Transverse colon (tissue), 4 donors: ENCODE measurements around the gene AGO3. TPM values are rescaled to one million over a fixed set of nuclear protein-coding genes. Genes with fewer than 3 reads are reported as not detected.

ENCODE experiments used
- DNase-seq: peaks from one replicate; pipeline ENCODE4 v3.0.0-alpha.2; 2019
- H3K27ac ChIP-seq, 4 donors: fragments of 200-600 bp; sonication (generic); 2 replicates each; pipeline ENCODE4 v1.5.1; 2016 to 2018; ENCODE audit warnings: inconsistent platforms in 4 of 4
- H3K27me3 ChIP-seq: fragments of 200-600 bp; sonication (generic); 2 replicates; pipeline ENCODE4 v1.5.1; 2017; ENCODE audit warnings: inconsistent platforms
- H3K36me3 ChIP-seq, 4 donors: fragments of 200-600 bp; sonication (generic); 2 replicates each; pipeline ENCODE4 v1.5.1; 2017 to 2019; ENCODE audit warnings: inconsistent platforms in 4 of 4
- H3K4me1 ChIP-seq, 4 donors: fragments of 200-600 bp; sonication (generic); 2 replicates each; pipeline ENCODE4 v1.5.1; 2017 to 2020; ENCODE audit warnings: inconsistent platforms in 4 of 4
- H3K4me3 ChIP-seq, 4 donors: fragments of 200-600 bp; sonication (generic); 1 replicate in 1 of 4; 2 replicates in 3 of 4; pipeline versions ENCODE4 v1.5.1 to v1.6.1; 2017 to 2019; ENCODE audit warnings: inconsistent platforms in 4 of 4
- H3K9me3 ChIP-seq, 2 donors: fragments of 200-600 bp; sonication (generic); 2 replicates each; pipeline ENCODE4 v1.5.1; 2017 to 2019; ENCODE audit warnings: inconsistent platforms in 2 of 2
- CTCF ChIP-seq, 5 experiments: fragments of 200-600 bp in 3 of 5; fragments of 450-650 bp in 2 of 5; sonication (generic) in 3 of 5; IDR thresholded peaks; 1 replicate in 2 of 5; 2 replicates in 3 of 5; pipeline ENCODE4 v1.5.1; 2016 to 2017; ENCODE audit warnings: antibody characterized with exemption in 5 of 5, inconsistent platforms in 3 of 5, mild to moderate bottlenecking in 2 of 5, moderate library complexity in 1 of 5
- EP300 ChIP-seq: sonication (generic); formaldehyde crosslinking; IDR thresholded peaks from one replicate; pipeline ENCODE4 v1.6.1; 2017; ENCODE audit warnings: antibody characterized with exemption, low read depth
- POLR2A ChIP-seq: fragments of 450-650 bp; IDR thresholded peaks from one replicate; pipeline ENCODE4 v1.6.1; 2016; ENCODE audit warnings: antibody characterized with exemption, mild to moderate bottlenecking, moderate library complexity
- POLR2AphosphoS5 ChIP-seq, 3 donors: sonication (generic); formaldehyde crosslinking; IDR thresholded peaks; one replicate each; pipeline ENCODE4 v1.6.1; 2016; ENCODE audit warnings: antibody characterized with exemption in 3 of 3
- WGBS, 2 donors: methylation state at CpG; one replicate each; pipeline ENCODE4 v1.1.5; 2018; ENCODE audit warnings: low coverage in 1 of 2; 5-methylcytosine and 5-hydroxymethylcytosine counted together
- in situ Hi-C, 4 donors: fragments of 200-750 bp; cut with MboI; loops; one replicate each; pipeline versions ENCODE4 v1.15.0 to v1.15.1; 2017; ENCODE audit warnings: low sequenced_read_pairs in 3 of 4, low pct_ligation_motif_present in 1 of 4, low pct_unique_long_range_greater_than_20kb in 1 of 4
- intact Hi-C: fragments of 100-400 bp; cut with DNase I; formaldehyde crosslinking; loops from one replicate; pipeline ENCODE4 v1.15.1; 2023; ENCODE audit warnings: low total_unique reads
- total RNA-seq, 4 donors: library from RNA; depleted of rRNA; stranded (reverse); fragments of >200 nt; gene quantifications; one replicate each; pipeline ENCODE4 v1.1.0, GENCODE V29; 2016

Gene AGO3
- total RNA-seq, 4 donors from 2014 or later: 11.3 to 357 (median 14.1) TPM

- Histone ChIP-seq H3K9me3 (no peaks in the 10 kb centered on the region), H3K27me3 (peaks cover 17% of the 10 kb centered on the region), H3K36me3 (no peaks in the 10 kb centered on the region), H3K27ac (no peak overlapping the region), H3K4me3 (no peak overlapping the region), H3K4me1 (peaks cover 10 to 27% (median 22%) of the 10 kb centered on the region in 4 donors)
- intact Hi-C loops (no loop called here), in situ Hi-C loops (no loop called here)
- TF ChIP-seq POLR2A (no peak), EP300 (no peak), CTCF (IDR thresholded peaks at IDR 0.05) (no peak), POLR2AphosphoS5 (IDR thresholded peaks at IDR 0.05) (no peak)
- no peak for DNase-seq
- 60 to 93% methylated on average over 1 to 9 of the region's 9 CpGs for WGBS, 2 donors
Measured at GRCh38 chr1:36085126-36085525, 154.2 kb downstream of the AGO3 start.

GRCh38 chr1:36085686-36086526 lies 155.0 kb downstream of the AGO3 start:
- 91% methylated on average over 29 of the region's 29 CpGs; no CpG with 5 or more reads in 1 of the 2 donors for WGBS, 2 donors
- Histone ChIP-seq H3K27ac (no peak overlapping the region), H3K4me1 (peaks cover 10 to 32% (median 25%) of the 10 kb centered on the region in 4 donors), H3K36me3 (no peaks in the 10 kb centered on the region), H3K9me3 (no peaks in the 10 kb centered on the region), H3K4me3 (no peak overlapping the region), H3K27me3 (peaks cover 17% of the 10 kb centered on the region)
- no peak for TF ChIP-seq POLR2AphosphoS5 (IDR thresholded peaks at IDR 0.05)
- TF ChIP-seq EP300: no peak
- TF ChIP-seq POLR2A: no peak
- no peak for TF ChIP-seq CTCF (IDR thresholded peaks at IDR 0.05)
- DNase-seq: no peak
- in situ Hi-C loops: no loop called here
- intact Hi-C loops: no loop called here

- intact Hi-C loops (no loop called here), in situ Hi-C loops (no loop called here)
- no peaks in the 10 kb centered on the region for H3K9me3 ChIP-seq
- WGBS, 2 donors: 91% methylated on average over 12 of the region's 12 CpGs; no CpG with 5 or more reads in 1 of the 2 donors
- TF ChIP-seq POLR2AphosphoS5 (IDR thresholded peaks at IDR 0.05) (no peak), CTCF (IDR thresholded peaks at IDR 0.05) (no peak), POLR2A (no peak), EP300 (no peak)
- H3K27ac ChIP-seq: no peak overlapping the region
- peaks cover 17% of the 10 kb centered on the region for H3K27me3 ChIP-seq
- H3K4me1 ChIP-seq: peaks cover 10 to 38% (median 25%) of the 10 kb centered on the region in 4 donors
- peaks cover 0 to under 1% (median 0%) of the 10 kb centered on the region in 4 donors for H3K36me3 ChIP-seq
- no peak overlapping the region for H3K4me3 ChIP-seq
- DNase-seq: no peak
Measured at GRCh38 chr1:36086529-36087232, 155.8 kb downstream of the AGO3 start.
